ENCODE data around the gene PRKCH.
"Not testable (repeated sequence)": the region's sequence is repeated elsewhere in the genome, so short reads cannot be mapped to it uniquely, and the experiment has no call there.

PRKCH gene

GRCh38 chr14:61401461-61401860, 80.1 kb downstream of the PRKCH start:
- peak overlapping the region; percentile 41 for H3K4me3 Mint-ChIP-seq
- peak overlapping the region; percentile 87 for H3K27ac Mint-ChIP-seq
- H3K9me3 Mint-ChIP-seq: no peaks in the 10 kb centered on the region
- H3K4me1 Mint-ChIP-seq: peaks cover 93% of the 10 kb centered on the region
- peaks cover 14% of the 10 kb centered on the region for H3K36me3 Mint-ChIP-seq
- H3K27me3 Mint-ChIP-seq: no peaks in the 10 kb centered on the region

- Mint-ChIP-seq H3K27me3 (no peaks in the 10 kb centered on the region), H3K9me3 (no peaks in the 10 kb centered on the region), H3K4me3 (peak overlapping the region; percentile 66), H3K27ac (peak overlapping the region; percentile 93), H3K4me1 (peaks cover 90% of the 10 kb centered on the region), H3K36me3 (peaks cover 9% of the 10 kb centered on the region)
These were observed 82.0 kb downstream of the PRKCH start for GRCh38 chr14:61403411-61403810.

- H3K4me3 Mint-ChIP-seq: peak overlapping the region; percentile 45
- H3K27me3 Mint-ChIP-seq: no peaks in the 10 kb centered on the region
- peaks cover 88% of the 10 kb centered on the region for H3K4me1 Mint-ChIP-seq
- peak overlapping the region; percentile 84 for H3K27ac Mint-ChIP-seq
- peaks cover 6% of the 10 kb centered on the region for H3K36me3 Mint-ChIP-seq
- H3K9me3 Mint-ChIP-seq: no peaks in the 10 kb centered on the region
These were observed 83.3 kb downstream of the PRKCH start for GRCh38 chr14:61404637-61405036.

- Mint-ChIP-seq H3K4me3 (peak overlapping the region; percentile 74), H3K36me3 (peaks cover 8% of the 10 kb centered on the region), H3K9me3 (no peaks in the 10 kb centered on the region), H3K27me3 (no peaks in the 10 kb centered on the region), H3K27ac (peak overlapping the region; percentile 97), H3K4me1 (peaks cover 73% of the 10 kb centered on the region)
These were observed 84.8 kb downstream of the PRKCH start for GRCh38 chr14:61406198-61406597.

GRCh38 chr14:61406675-61407074, 85.3 kb downstream of the PRKCH start:
- Mint-ChIP-seq H3K36me3 (peaks cover 11% of the 10 kb centered on the region), H3K9me3 (no peaks in the 10 kb centered on the region), H3K4me1 (peaks cover 68% of the 10 kb centered on the region), H3K27ac (peak overlapping the region; percentile 87), H3K27me3 (no peaks in the 10 kb centered on the region), H3K4me3 (peak overlapping the region; percentile 56)

- Mint-ChIP-seq H3K27ac (peak overlapping the region; percentile 8), H3K4me3 (no peak overlapping the region), H3K4me1 (peaks cover 53% of the 10 kb centered on the region), H3K27me3 (no peaks in the 10 kb centered on the region), H3K36me3 (peaks cover 11% of the 10 kb centered on the region), H3K9me3 (no peaks in the 10 kb centered on the region)
These were observed 87.1 kb downstream of the PRKCH start for GRCh38 chr14:61408498-61408897.

GRCh38 chr14:61409782-61410181, 88.4 kb downstream of the PRKCH start:
- no peaks in the 10 kb centered on the region for H3K27me3 Mint-ChIP-seq
- H3K9me3 Mint-ChIP-seq: no peaks in the 10 kb centered on the region
- H3K4me1 Mint-ChIP-seq: peaks cover 41% of the 10 kb centered on the region
- H3K4me3 Mint-ChIP-seq: no peak overlapping the region
- peaks cover 9% of the 10 kb centered on the region for H3K36me3 Mint-ChIP-seq
- no peak overlapping the region for H3K27ac Mint-ChIP-seq

GRCh38 chr14:61415934-61416333, 94.6 kb downstream of the PRKCH start:
- not testable (repeated sequence) for H3K27me3 Mint-ChIP-seq, H3K4me1 Mint-ChIP-seq, H3K9me3 Mint-ChIP-seq, H3K36me3 Mint-ChIP-seq
- Mint-ChIP-seq H3K4me3 (peak overlapping the region; percentile 56), H3K27ac (peak overlapping the region; percentile 83)

- H3K4me1 Mint-ChIP-seq: no peaks in the 10 kb centered on the region
- no peaks in the 10 kb centered on the region for H3K9me3 Mint-ChIP-seq
- peak overlapping the region; percentile 83 for H3K27ac Mint-ChIP-seq
- peak overlapping the region; percentile 56 for H3K4me3 Mint-ChIP-seq
- H3K27me3 Mint-ChIP-seq: no peaks in the 10 kb centered on the region
- H3K36me3 Mint-ChIP-seq: peaks cover 5% of the 10 kb centered on the region
These were observed 95.2 kb downstream of the PRKCH start for GRCh38 chr14:61416591-61416990.

GRCh38 chr14:61417141-61417540, 95.8 kb downstream of the PRKCH start:
- no peaks in the 10 kb centered on the region for H3K27me3 Mint-ChIP-seq
- no peaks in the 10 kb centered on the region for H3K9me3 Mint-ChIP-seq
- H3K4me3 Mint-ChIP-seq: peak overlapping the region; percentile 73
- H3K27ac Mint-ChIP-seq: peak overlapping the region; percentile 94
- no peaks in the 10 kb centered on the region for H3K4me1 Mint-ChIP-seq
- peaks cover 5% of the 10 kb centered on the region for H3K36me3 Mint-ChIP-seq

- Mint-ChIP-seq H3K4me3 (peak overlapping the region; percentile 73), H3K4me1 (no peaks in the 10 kb centered on the region), H3K27me3 (no peaks in the 10 kb centered on the region), H3K27ac (peak overlapping the region; percentile 94), H3K36me3 (peaks cover 5% of the 10 kb centered on the region), H3K9me3 (no peaks in the 10 kb centered on the region)
These were observed 96.6 kb downstream of the PRKCH start for GRCh38 chr14:61417883-61418455.

GRCh38 chr14:61418746-61419145, 97.4 kb downstream of the PRKCH start:
- Mint-ChIP-seq H3K4me3 (peak overlapping the region; percentile 42), H3K27me3 (no peaks in the 10 kb centered on the region), H3K36me3 (peaks cover 8% of the 10 kb centered on the region), H3K9me3 (no peaks in the 10 kb centered on the region), H3K4me1 (no peaks in the 10 kb centered on the region), H3K27ac (peak overlapping the region; percentile 94)

GRCh38 chr14:61419201-61419600, 97.8 kb downstream of the PRKCH start:
- H3K27ac Mint-ChIP-seq: peak overlapping the region; percentile 94
- peaks cover 11% of the 10 kb centered on the region for H3K36me3 Mint-ChIP-seq
- H3K4me3 Mint-ChIP-seq: peak overlapping the region; percentile 42
- no peaks in the 10 kb centered on the region for H3K9me3 Mint-ChIP-seq
- no peaks in the 10 kb centered on the region for H3K27me3 Mint-ChIP-seq
- H3K4me1 Mint-ChIP-seq: no peaks in the 10 kb centered on the region

GRCh38 chr14:61420326-61420725, 98.9 kb downstream of the PRKCH start:
- peak overlapping the region; percentile 94 for H3K27ac Mint-ChIP-seq
- peak overlapping the region; percentile 65 for H3K4me3 Mint-ChIP-seq
- no peaks in the 10 kb centered on the region for H3K27me3 Mint-ChIP-seq
- no peaks in the 10 kb centered on the region for H3K9me3 Mint-ChIP-seq
- H3K36me3 Mint-ChIP-seq: peaks cover 16% of the 10 kb centered on the region
- H3K4me1 Mint-ChIP-seq: peaks cover 5% of the 10 kb centered on the region

GRCh38 chr14:61421212-61421923, 100.0 kb downstream of the PRKCH start:
- Mint-ChIP-seq H3K4me3 (no peak overlapping the region), H3K4me1 (peaks cover 15% of the 10 kb centered on the region), H3K36me3 (peaks cover 20% of the 10 kb centered on the region), H3K9me3 (no peaks in the 10 kb centered on the region), H3K27ac (peak overlapping the region; percentile 94), H3K27me3 (no peaks in the 10 kb centered on the region)

- peak overlapping the region; percentile 53 for H3K4me3 Mint-ChIP-seq
- peak overlapping the region; percentile 43 for H3K27ac Mint-ChIP-seq
- no peaks in the 10 kb centered on the region for H3K27me3 Mint-ChIP-seq
- H3K36me3 Mint-ChIP-seq: peaks cover 22% of the 10 kb centered on the region
- no peaks in the 10 kb centered on the region for H3K9me3 Mint-ChIP-seq
- H3K4me1 Mint-ChIP-seq: peaks cover 58% of the 10 kb centered on the region
These were observed 104.7 kb downstream of the PRKCH start for GRCh38 chr14:61426048-61426447.

All from activated naive CD4-positive, alpha-beta T cell treated with anti-CD3 and anti-CD28 coated beads, Interleukin-2, amount 50 U/mL, for 24 hours (primary cell).